ENCODE measurements around the gene TMF1.

Gene TMF1

GRCh38 chr3:69051756-69052471, at the start of gene TMF1:
Gene TMF1, minus strand, starts transcription at chr3:69052333. Its CDS starts 247 bp downstream, at chr3:69052086.
- peak; percentile 98 for DNase-seq

GRCh38 chr3:69099576-69099975, 47.4 kb upstream of the TMF1 start:
- no peak for DNase-seq

- DNase-seq, result no peak
These were observed 45.4 kb upstream of the TMF1 start for GRCh38 chr3:69097407-69098086.

GRCh38 chr3:69096299-69096698, 44.2 kb upstream of the TMF1 start:
- no peak for DNase-seq

- peak in 1 of 2 donors; percentile 29 for DNase-seq
These were observed 43.5 kb upstream of the TMF1 start for GRCh38 chr3:69095636-69096035.

GRCh38 chr3:69094467-69095205, 42.5 kb upstream of the TMF1 start:
- DNase-seq, result no peak

- no peak for DNase-seq
These were observed 39.9 kb upstream of the TMF1 start for GRCh38 chr3:69092030-69092516.

GRCh38 chr3:69091389-69092029, 39.4 kb upstream of the TMF1 start:
- no peak for DNase-seq

- DNase-seq, result no peak
These were observed 37.9 kb upstream of the TMF1 start for GRCh38 chr3:69090021-69090420.

GRCh38 chr3:69088063-69088462, 35.9 kb upstream of the TMF1 start:
- DNase-seq, result no peak

GRCh38 chr3:69087030-69087791, 35.1 kb upstream of the TMF1 start:
- no peak for DNase-seq

GRCh38 chr3:69085833-69086722, 33.9 kb upstream of the TMF1 start:
- DNase-seq, result peak; percentile 82 to 85

- DNase-seq, result peak in 1 of 2 donors; percentile 38
These were observed 33.2 kb upstream of the TMF1 start for GRCh38 chr3:69085168-69085832.

- DNase-seq, result peak; percentile 90
These were observed 32.4 kb upstream of the TMF1 start, which contains the start of gene ARL6IP5 for GRCh38 chr3:69084326-69085167. Gene ARL6IP5, plus strand, starts transcription at chr3:69084937. Its CDS starts 111 bp downstream, at chr3:69085048.

GRCh38 chr3:69082805-69083204, 30.7 kb upstream of the TMF1 start:
- peak; percentile 68 to 79 for DNase-seq

GRCh38 chr3:69082361-69082760, 30.2 kb upstream of the TMF1 start:
- DNase-seq, result no peak

GRCh38 chr3:69081583-69082262, 29.6 kb upstream of the TMF1 start:
- DNase-seq, result no peak

GRCh38 chr3:69080233-69080920, 28.2 kb upstream of the TMF1 start, which contains the start of gene UBA3:
Gene UBA3, minus strand, starts transcription at chr3:69080365. Its CDS starts 12 bp downstream, at chr3:69080353.
- DNase-seq, result peak; percentile 92 to 94

Data from stimulated activated CD4-positive, alpha-beta T cell treated with anti-CD3 and anti-CD28 coated beads, Interleukin-2, amount 100 ng/mL, for 24 hours (primary cell).